GM23338 (cell line): Measurements from ENCODE around the gene TMCO1. TPM values are rescaled to one million over a fixed set of nuclear protein-coding genes. Genes with fewer than 3 reads are reported as not detected.

Experiments used
- ATAC-seq: fragments of 200-7000 bp; cut with Tn5 transposase; 3 replicates; pipeline ENCODE4 v1.9.1; 2020
- DNase-seq: peaks from one replicate; pipeline ENCODE4 v3.0.0-alpha.2; 2015; ENCODE audit warnings: low spot score
- H2AFZ ChIP-seq: fragments of 200-600 bp; sonication (generic); 2 replicates; pipeline ENCODE4 v1.8.0; 2016; ENCODE audit warnings: antibody characterized with exemption, mild to moderate bottlenecking, moderate library complexity
- H3F3A ChIP-seq: fragments of 200-600 bp; sonication (generic); replicated peaks from 2 replicates; pipeline ENCODE4 v1.8.0; 2017; ENCODE audit warnings: antibody characterized with exemption, mixed run types, low read depth
- H3K27ac ChIP-seq: fragments of 200-600 bp; sonication (generic); 2 replicates; pipeline ENCODE4 v1.6.1; 2016; ENCODE audit warnings: low read depth
- H3K27me3 ChIP-seq: fragments of 200-600 bp; sonication (generic); 2 replicates; pipeline ENCODE4 v1.8.0; 2016; ENCODE audit warnings: mild to moderate bottlenecking, mixed run types, moderate library complexity; ENCODE audit not compliant: insufficient read depth
- H3K36me3 ChIP-seq: fragments of 200-600 bp; sonication (generic); 2 replicates; pipeline ENCODE4 v1.8.0; 2016; ENCODE audit warnings: mild to moderate bottlenecking; ENCODE audit not compliant: insufficient read depth
- H3K4me1 ChIP-seq: fragments of 200-600 bp; sonication (generic); 2 replicates; pipeline ENCODE4 v1.8.0; 2016; ENCODE audit warnings: mild to moderate bottlenecking, moderate library complexity; ENCODE audit not compliant: insufficient read depth
- H3K4me2 ChIP-seq: fragments of 200-600 bp; sonication (generic); 2 replicates; pipeline ENCODE4 v1.7.1; 2017; ENCODE audit warnings: mixed run types
- H3K4me3 ChIP-seq: fragments of 200-600 bp; sonication (generic); 2 replicates; pipeline ENCODE4 v1.6.1; 2016; ENCODE audit warnings: mixed run types
- H3K79me2 ChIP-seq: fragments of 200-600 bp; sonication (generic); replicated peaks from 2 replicates; pipeline ENCODE4 v1.8.0; 2017; ENCODE audit warnings: mild to moderate bottlenecking; ENCODE audit not compliant: insufficient read depth
- H3K9me2 ChIP-seq: fragments of 200-600 bp; sonication (generic); 2 replicates; pipeline ENCODE4 v1.8.0; 2017; ENCODE audit not compliant: insufficient read depth
- H4K20me1 ChIP-seq: fragments of 200-600 bp; sonication (generic); replicated peaks from 2 replicates; pipeline ENCODE4 v1.8.0; 2017; ENCODE audit warnings: mild to moderate bottlenecking; ENCODE audit not compliant: insufficient read depth
- H3K27ac Mint-ChIP-seq: 2 replicates; pipeline ENCODE4 v1.8.0; 2020; ENCODE audit warnings: inconsistent platforms, mild to moderate bottlenecking, moderate library complexity, mixed read lengths
- H3K27me3 Mint-ChIP-seq: 3 replicates; pipeline ENCODE4 v1.8.0; 2022; ENCODE audit warnings: low read depth, mild to moderate bottlenecking, moderate library complexity, mixed read lengths, inconsistent platforms; ENCODE audit not compliant: insufficient read depth, poor library complexity
- H3K36me3 Mint-ChIP-seq: 3 replicates; pipeline ENCODE4 v1.8.0; 2021; ENCODE audit warnings: low read depth, mild to moderate bottlenecking, inconsistent platforms, moderate library complexity, mixed read lengths
- H3K4me1 Mint-ChIP-seq: 3 replicates; pipeline ENCODE4 v1.8.0; 2020; ENCODE audit warnings: mild to moderate bottlenecking, inconsistent platforms, mixed read lengths
- H3K4me3 Mint-ChIP-seq: 3 replicates; pipeline ENCODE4 v1.8.0; 2021; ENCODE audit warnings: moderate library complexity, mild to moderate bottlenecking, inconsistent platforms, mixed read lengths
- H3K9me3 Mint-ChIP-seq: 3 replicates; pipeline ENCODE4 v1.8.0; 2020; ENCODE audit warnings: moderate library complexity, mild to moderate bottlenecking, inconsistent platforms, mixed read lengths
- CREB1 ChIP-seq: fragments of 250-450 bp; sonication (Bioruptor Pico); IDR thresholded peaks from 2 replicates; pipeline ENCODE4 v1.5.0; 2020; ENCODE audit warnings: low read depth, mild to moderate bottlenecking, moderate library complexity
- EZH2 ChIP-seq: fragments of 200-600 bp; sonication (generic); IDR thresholded peaks from one replicate; pipeline ENCODE4 v1.8.0; 2017; ENCODE audit warnings: antibody characterized with exemption, mild to moderate bottlenecking, low read depth; ENCODE audit not compliant: unreplicated experiment
- EZH2phosphoT487 ChIP-seq: fragments of 200-600 bp; sonication (generic); IDR thresholded peaks from one replicate; pipeline ENCODE4 v1.8.1; 2018; ENCODE audit warnings: antibody characterized with exemption; ENCODE audit not compliant: unreplicated experiment
- JUNB ChIP-seq: IDR thresholded peaks from one replicate; pipeline ENCODE4 v1.6.1; 2016; ENCODE audit warnings: antibody characterized with exemption; ENCODE audit not compliant: unreplicated experiment
- NANOG ChIP-seq: IDR thresholded peaks from 2 replicates; pipeline ENCODE4 v1.6.1; 2016; ENCODE audit warnings: antibody characterized with exemption, borderline replicate concordance
- POLR2AphosphoS5 ChIP-seq: IDR thresholded peaks from 2 replicates; pipeline ENCODE4 v1.6.1; 2016; ENCODE audit warnings: antibody characterized with exemption, low read depth
- STAT1 ChIP-seq: IDR thresholded peaks from one replicate; pipeline ENCODE4 v1.6.1; 2016; ENCODE audit warnings: antibody characterized with exemption; ENCODE audit not compliant: unreplicated experiment
- ZNF114 ChIP-seq: fragments of 250-450 bp; sonication (Bioruptor Pico); IDR thresholded peaks from 2 replicates; pipeline ENCODE4 v1.5.0; 2020; ENCODE audit warnings: mild to moderate bottlenecking, moderate library complexity
- ZNF331 ChIP-seq: fragments of 250-450 bp; sonication (Bioruptor Pico); IDR thresholded peaks from 2 replicates; pipeline ENCODE4 v1.5.0; 2020; ENCODE audit warnings: low read depth, mild to moderate bottlenecking, moderate library complexity
- polyA plus RNA-seq: library from polyadenylated mRNA; unstranded; fragments of >200 nt; fragmentation: Nextera tagmentation; extraction: Ambion mirVana; gene quantifications from 2 replicates; pipeline ENCODE4 v1.2.1, GENCODE V29; 2016
- total RNA-seq: library from RNA; depleted of rRNA; stranded (reverse); fragments of >200 nt; shearing (Covaris generic); gene quantifications from 2 replicates; pipeline ENCODE4 v1.2.3, GENCODE V29; 2014
- TF ChIP-seq, protein P1 (sequence below), 2 experiments: fragments of 200-600 bp in 1 of 2; sonication (generic) in 1 of 2; conservative IDR thresholded peaks; 2 replicates each; pipeline versions ENCODE4 v1.5.1 to v1.6.1; 2016 to 2017; ENCODE audit warnings: antibody characterized with exemption in 2 of 2, low read depth in 2 of 2, mild to moderate bottlenecking in 2 of 2, moderate library complexity in 1 of 2
- TF ChIP-seq, protein P2 (sequence below): IDR thresholded peaks from 2 replicates; pipeline ENCODE4 v1.6.1; 2016; ENCODE audit warnings: antibody characterized with exemption
- TF ChIP-seq, protein P3 (sequence below): fragments of 250-450 bp; sonication (Bioruptor Pico); IDR thresholded peaks from 2 replicates; pipeline ENCODE4 v1.5.0; 2020; ENCODE audit warnings: mild to moderate bottlenecking, moderate library complexity
- TF ChIP-seq, protein P4 (sequence below): IDR thresholded peaks from one replicate; pipeline ENCODE4 v1.6.1; 2018; ENCODE audit warnings: antibody characterized with exemption; ENCODE audit not compliant: unreplicated experiment

The TMCO1 gene
- total and polyA plus RNA-seq, 2 experiments from 2014 or later: 38.3 to 116 TPM

DNA sequence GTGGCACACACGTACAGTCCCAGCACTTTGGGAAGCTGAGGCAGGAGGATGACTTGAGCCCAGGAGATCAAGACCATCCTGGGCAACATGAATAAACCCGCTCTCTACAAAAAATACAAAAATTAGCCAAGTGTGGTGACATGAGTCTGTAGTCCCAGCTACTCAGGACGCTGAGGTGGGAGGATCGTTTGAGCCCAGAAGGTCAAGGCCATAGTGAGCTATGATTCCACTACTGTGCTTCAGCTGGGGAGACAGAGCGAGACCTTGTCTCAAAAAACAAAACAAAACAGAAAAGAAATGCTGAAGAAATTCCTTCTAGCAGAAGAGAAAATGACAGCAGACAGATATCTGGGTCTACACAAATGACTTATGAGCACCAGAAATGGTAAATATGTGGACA, 80.6 kb downstream of the TMCO1 start:
- Histone ChIP-seq H3K4me3 (no peak overlapping the region), H4K20me1 (no peaks in the 10 kb centered on the region; the same call in 1 of the 2 replicates), H3K27ac (no peak overlapping the region), H3K36me3 (no peaks in the 10 kb centered on the region), H3K79me2 (peaks cover 91% of the 10 kb centered on the region), H2AFZ (no peak overlapping the region), H3K4me2 (no peak overlapping the region), H3F3A (no peaks in the 10 kb centered on the region), H3K9me2 (no peaks in the 10 kb centered on the region), H3K27me3 (no peaks in the 10 kb centered on the region), H3K4me1 (no peaks in the 10 kb centered on the region)
- DNase-seq (no peak), ATAC-seq (no peak)
- Mint-ChIP-seq H3K4me1 (no peaks in the 10 kb centered on the region), H3K27me3 (no peaks in the 10 kb centered on the region), H3K4me3 (no peak overlapping the region), H3K36me3 (peaks cover 63% of the 10 kb centered on the region), H3K9me3 (peaks cover 28% of the 10 kb centered on the region), H3K27ac (no peak overlapping the region)
- TF ChIP-seq, protein P1, sequence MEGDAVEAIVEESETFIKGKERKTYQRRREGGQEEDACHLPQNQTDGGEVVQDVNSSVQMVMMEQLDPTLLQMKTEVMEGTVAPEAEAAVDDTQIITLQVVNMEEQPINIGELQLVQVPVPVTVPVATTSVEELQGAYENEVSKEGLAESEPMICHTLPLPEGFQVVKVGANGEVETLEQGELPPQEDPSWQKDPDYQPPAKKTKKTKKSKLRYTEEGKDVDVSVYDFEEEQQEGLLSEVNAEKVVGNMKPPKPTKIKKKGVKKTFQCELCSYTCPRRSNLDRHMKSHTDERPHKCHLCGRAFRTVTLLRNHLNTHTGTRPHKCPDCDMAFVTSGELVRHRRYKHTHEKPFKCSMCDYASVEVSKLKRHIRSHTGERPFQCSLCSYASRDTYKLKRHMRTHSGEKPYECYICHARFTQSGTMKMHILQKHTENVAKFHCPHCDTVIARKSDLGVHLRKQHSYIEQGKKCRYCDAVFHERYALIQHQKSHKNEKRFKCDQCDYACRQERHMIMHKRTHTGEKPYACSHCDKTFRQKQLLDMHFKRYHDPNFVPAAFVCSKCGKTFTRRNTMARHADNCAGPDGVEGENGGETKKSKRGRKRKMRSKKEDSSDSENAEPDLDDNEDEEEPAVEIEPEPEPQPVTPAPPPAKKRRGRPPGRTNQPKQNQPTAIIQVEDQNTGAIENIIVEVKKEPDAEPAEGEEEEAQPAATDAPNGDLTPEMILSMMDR (conservative IDR thresholded peaks at IDR 0.05; ENCODE audit: low read depth in 2 of 2): no peak
- TF ChIP-seq POLR2AphosphoS5 (no peak), ZNF114 (CRISPR knock-in tag) (no peak), STAT1 (no peak), EZH2phosphoT487 (no peak), CREB1 (CRISPR knock-in tag) (no peak), NANOG (no peak), ZNF331 (CRISPR knock-in tag) (no peak), JUNB (no peak), EZH2 (no peak)
- TF ChIP-seq, protein P2, sequence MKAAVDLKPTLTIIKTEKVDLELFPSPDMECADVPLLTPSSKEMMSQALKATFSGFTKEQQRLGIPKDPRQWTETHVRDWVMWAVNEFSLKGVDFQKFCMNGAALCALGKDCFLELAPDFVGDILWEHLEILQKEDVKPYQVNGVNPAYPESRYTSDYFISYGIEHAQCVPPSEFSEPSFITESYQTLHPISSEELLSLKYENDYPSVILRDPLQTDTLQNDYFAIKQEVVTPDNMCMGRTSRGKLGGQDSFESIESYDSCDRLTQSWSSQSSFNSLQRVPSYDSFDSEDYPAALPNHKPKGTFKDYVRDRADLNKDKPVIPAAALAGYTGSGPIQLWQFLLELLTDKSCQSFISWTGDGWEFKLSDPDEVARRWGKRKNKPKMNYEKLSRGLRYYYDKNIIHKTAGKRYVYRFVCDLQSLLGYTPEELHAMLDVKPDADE: no peak
- TF ChIP-seq, protein P3, sequence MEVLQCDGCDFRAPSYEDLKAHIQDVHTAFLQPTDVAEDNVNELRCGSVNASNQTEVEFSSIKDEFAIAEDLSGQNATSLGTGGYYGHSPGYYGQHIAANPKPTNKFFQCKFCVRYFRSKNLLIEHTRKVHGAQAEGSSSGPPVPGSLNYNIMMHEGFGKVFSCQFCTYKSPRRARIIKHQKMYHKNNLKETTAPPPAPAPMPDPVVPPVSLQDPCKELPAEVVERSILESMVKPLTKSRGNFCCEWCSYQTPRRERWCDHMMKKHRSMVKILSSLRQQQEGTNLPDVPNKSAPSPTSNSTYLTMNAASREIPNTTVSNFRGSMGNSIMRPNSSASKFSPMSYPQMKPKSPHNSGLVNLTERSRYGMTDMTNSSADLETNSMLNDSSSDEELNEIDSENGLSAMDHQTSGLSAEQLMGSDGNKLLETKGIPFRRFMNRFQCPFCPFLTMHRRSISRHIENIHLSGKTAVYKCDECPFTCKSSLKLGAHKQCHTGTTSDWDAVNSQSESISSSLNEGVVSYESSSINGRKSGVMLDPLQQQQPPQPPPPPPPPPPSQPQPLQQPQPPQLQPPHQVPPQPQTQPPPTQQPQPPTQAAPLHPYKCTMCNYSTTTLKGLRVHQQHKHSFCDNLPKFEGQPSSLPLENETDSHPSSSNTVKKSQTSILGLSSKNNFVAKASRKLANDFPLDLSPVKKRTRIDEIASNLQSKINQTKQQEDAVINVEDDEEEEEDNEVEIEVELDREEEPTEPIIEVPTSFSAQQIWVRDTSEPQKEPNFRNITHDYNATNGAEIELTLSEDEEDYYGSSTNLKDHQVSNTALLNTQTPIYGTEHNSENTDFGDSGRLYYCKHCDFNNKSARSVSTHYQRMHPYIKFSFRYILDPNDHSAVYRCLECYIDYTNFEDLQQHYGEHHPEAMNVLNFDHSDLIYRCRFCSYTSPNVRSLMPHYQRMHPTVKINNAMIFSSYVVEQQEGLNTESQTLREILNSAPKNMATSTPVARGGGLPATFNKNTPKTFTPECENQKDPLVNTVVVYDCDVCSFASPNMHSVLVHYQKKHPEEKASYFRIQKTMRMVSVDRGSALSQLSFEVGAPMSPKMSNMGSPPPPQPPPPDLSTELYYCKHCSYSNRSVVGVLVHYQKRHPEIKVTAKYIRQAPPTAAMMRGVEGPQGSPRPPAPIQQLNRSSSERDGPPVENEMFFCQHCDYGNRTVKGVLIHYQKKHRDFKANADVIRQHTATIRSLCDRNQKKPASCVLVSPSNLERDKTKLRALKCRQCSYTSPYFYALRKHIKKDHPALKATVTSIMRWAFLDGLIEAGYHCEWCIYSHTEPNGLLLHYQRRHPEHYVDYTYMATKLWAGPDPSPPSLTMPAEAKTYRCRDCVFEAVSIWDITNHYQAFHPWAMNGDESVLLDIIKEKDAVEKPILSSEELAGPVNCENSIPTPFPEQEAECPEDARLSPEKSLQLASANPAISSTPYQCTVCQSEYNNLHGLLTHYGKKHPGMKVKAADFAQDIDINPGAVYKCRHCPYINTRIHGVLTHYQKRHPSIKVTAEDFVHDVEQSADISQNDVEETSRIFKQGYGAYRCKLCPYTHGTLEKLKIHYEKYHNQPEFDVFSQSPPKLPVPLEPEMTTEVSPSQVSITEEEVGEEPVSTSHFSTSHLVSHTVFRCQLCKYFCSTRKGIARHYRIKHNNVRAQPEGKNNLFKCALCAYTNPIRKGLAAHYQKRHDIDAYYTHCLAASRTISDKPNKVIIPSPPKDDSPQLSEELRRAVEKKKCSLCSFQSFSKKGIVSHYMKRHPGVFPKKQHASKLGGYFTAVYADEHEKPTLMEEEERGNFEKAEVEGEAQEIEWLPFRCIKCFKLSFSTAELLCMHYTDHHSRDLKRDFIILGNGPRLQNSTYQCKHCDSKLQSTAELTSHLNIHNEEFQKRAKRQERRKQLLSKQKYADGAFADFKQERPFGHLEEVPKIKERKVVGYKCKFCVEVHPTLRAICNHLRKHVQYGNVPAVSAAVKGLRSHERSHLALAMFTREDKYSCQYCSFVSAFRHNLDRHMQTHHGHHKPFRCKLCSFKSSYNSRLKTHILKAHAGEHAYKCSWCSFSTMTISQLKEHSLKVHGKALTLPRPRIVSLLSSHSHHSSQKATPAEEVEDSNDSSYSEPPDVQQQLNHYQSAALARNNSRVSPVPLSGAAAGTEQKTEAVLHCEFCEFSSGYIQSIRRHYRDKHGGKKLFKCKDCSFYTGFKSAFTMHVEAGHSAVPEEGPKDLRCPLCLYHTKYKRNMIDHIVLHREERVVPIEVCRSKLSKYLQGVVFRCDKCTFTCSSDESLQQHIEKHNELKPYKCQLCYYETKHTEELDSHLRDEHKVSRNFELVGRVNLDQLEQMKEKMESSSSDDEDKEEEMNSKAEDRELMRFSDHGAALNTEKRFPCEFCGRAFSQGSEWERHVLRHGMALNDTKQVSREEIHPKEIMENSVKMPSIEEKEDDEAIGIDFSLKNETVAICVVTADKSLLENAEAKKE (CRISPR knock-in tag): no peak
- TF ChIP-seq, protein P4, sequence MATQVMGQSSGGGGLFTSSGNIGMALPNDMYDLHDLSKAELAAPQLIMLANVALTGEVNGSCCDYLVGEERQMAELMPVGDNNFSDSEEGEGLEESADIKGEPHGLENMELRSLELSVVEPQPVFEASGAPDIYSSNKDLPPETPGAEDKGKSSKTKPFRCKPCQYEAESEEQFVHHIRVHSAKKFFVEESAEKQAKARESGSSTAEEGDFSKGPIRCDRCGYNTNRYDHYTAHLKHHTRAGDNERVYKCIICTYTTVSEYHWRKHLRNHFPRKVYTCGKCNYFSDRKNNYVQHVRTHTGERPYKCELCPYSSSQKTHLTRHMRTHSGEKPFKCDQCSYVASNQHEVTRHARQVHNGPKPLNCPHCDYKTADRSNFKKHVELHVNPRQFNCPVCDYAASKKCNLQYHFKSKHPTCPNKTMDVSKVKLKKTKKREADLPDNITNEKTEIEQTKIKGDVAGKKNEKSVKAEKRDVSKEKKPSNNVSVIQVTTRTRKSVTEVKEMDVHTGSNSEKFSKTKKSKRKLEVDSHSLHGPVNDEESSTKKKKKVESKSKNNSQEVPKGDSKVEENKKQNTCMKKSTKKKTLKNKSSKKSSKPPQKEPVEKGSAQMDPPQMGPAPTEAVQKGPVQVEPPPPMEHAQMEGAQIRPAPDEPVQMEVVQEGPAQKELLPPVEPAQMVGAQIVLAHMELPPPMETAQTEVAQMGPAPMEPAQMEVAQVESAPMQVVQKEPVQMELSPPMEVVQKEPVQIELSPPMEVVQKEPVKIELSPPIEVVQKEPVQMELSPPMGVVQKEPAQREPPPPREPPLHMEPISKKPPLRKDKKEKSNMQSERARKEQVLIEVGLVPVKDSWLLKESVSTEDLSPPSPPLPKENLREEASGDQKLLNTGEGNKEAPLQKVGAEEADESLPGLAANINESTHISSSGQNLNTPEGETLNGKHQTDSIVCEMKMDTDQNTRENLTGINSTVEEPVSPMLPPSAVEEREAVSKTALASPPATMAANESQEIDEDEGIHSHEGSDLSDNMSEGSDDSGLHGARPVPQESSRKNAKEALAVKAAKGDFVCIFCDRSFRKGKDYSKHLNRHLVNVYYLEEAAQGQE: no peak
